Trophoblast cell (in vitro differentiated cells and primary cell): ENCODE measurements around the gene EHD4.
A peak's percentile ranks its signal among the peaks of the same experiment; 100 is the strongest.

Experiments used
- DNase-seq, 2 donors: peaks; one replicate each; pipeline ENCODE4 v3.0.0-alpha.2; 2016
- H2AFZ ChIP-seq: 2 replicates; pipeline ENCODE4 v1.6.1; 2013; ENCODE audit warnings: low read length, moderate library complexity, mild to moderate bottlenecking; ENCODE audit not compliant: insufficient read depth, poor library complexity
- H2AK5ac ChIP-seq: 2 replicates; pipeline ENCODE4 v1.6.1; 2013; ENCODE audit warnings: mild to moderate bottlenecking, low read length
- H2BK120ac ChIP-seq: 2 replicates; pipeline ENCODE4 v1.6.1; 2013; ENCODE audit warnings: low read length, mild to moderate bottlenecking, moderate library complexity; ENCODE audit not compliant: insufficient read depth, poor library complexity
- H2BK12ac ChIP-seq: 2 replicates; pipeline ENCODE4 v1.6.1; 2013; ENCODE audit warnings: mild to moderate bottlenecking, low read length, moderate library complexity
- H2BK5ac ChIP-seq: 2 replicates; pipeline ENCODE4 v1.6.1; 2013; ENCODE audit warnings: low read length, low read depth, moderate library complexity, mild to moderate bottlenecking; ENCODE audit not compliant: poor library complexity
- H3K14ac ChIP-seq: 2 replicates; pipeline ENCODE4 v1.6.1; 2013; ENCODE audit warnings: mild to moderate bottlenecking, low read length
- H3K18ac ChIP-seq: 2 replicates; pipeline ENCODE4 v1.6.1; 2013; ENCODE audit warnings: mild to moderate bottlenecking, low read length
- H3K23ac ChIP-seq: 2 replicates; pipeline ENCODE4 v1.6.1; 2013; ENCODE audit warnings: low read length
- H3K27ac ChIP-seq: 2 replicates; pipeline ENCODE4 v1.5.1; 2013; ENCODE audit warnings: low read depth, mild to moderate bottlenecking, inconsistent platforms, low read length, moderate library complexity
- H3K27me3 ChIP-seq: 2 replicates; pipeline ENCODE4 v1.6.1; 2013; ENCODE audit warnings: inconsistent platforms, mild to moderate bottlenecking, low read length, moderate library complexity; ENCODE audit not compliant: insufficient read depth
- H3K36me3 ChIP-seq, 2 experiments: 1 replicate in 1 of 2; 2 replicates in 1 of 2; pipeline ENCODE4 v1.6.1; 2013; ENCODE audit warnings: low read length in 2 of 2, mild to moderate bottlenecking in 2 of 2, moderate library complexity in 1 of 2; ENCODE audit not compliant: insufficient read depth in 2 of 2, control insufficient read depth in 1 of 2
- H3K4ac ChIP-seq: 2 replicates; pipeline ENCODE4 v1.6.1; 2013; ENCODE audit warnings: low read depth, mild to moderate bottlenecking, low read length, moderate library complexity
- H3K4me1 ChIP-seq, 2 experiments: 1 replicate in 1 of 2; 2 replicates in 1 of 2; pipeline ENCODE4 v1.6.1; 2013; ENCODE audit warnings: low read length in 2 of 2, mild to moderate bottlenecking in 2 of 2, moderate library complexity in 1 of 2; ENCODE audit not compliant: insufficient read depth in 2 of 2, control insufficient read depth in 1 of 2
- H3K4me2 ChIP-seq: 2 replicates; pipeline ENCODE4 v1.6.1; 2013; ENCODE audit warnings: inconsistent platforms, mild to moderate bottlenecking, low read length, moderate library complexity
- H3K4me3 ChIP-seq: 2 replicates; pipeline ENCODE4 v1.5.1; 2013; ENCODE audit warnings: mild to moderate bottlenecking, low read depth, low read length, inconsistent platforms
- H3K79me1 ChIP-seq: one replicate; pipeline ENCODE4 v1.6.1; 2013; ENCODE audit warnings: low read length
- H3K79me2 ChIP-seq: 2 replicates; pipeline ENCODE4 v1.6.1; 2013; ENCODE audit warnings: low read length, mild to moderate bottlenecking; ENCODE audit not compliant: control insufficient read depth, insufficient read depth, poor library complexity
- H3K9ac ChIP-seq: 2 replicates; pipeline ENCODE4 v1.6.1; 2013; ENCODE audit warnings: mild to moderate bottlenecking, low read length
- H3K9me3 ChIP-seq: 2 replicates; pipeline ENCODE4 v1.6.1; 2013; ENCODE audit warnings: low read depth, mild to moderate bottlenecking, control low read depth, inconsistent platforms, low read length; ENCODE audit not compliant: insufficient read depth
- H4K12ac ChIP-seq: 2 replicates; pipeline ENCODE4 v1.6.1; 2013; ENCODE audit warnings: low read depth, mild to moderate bottlenecking, low read length, moderate library complexity
- H4K8ac ChIP-seq: 2 replicates; pipeline ENCODE4 v1.6.1; 2013; ENCODE audit warnings: low read depth, mild to moderate bottlenecking, low read length, moderate library complexity
- H4K91ac ChIP-seq: one replicate; pipeline ENCODE4 v1.6.1; 2013; ENCODE audit warnings: low read depth, mild to moderate bottlenecking, low read length, moderate library complexity
- WGBS: extraction: QIAGEN DNeasy Blood & Tissue Kit; methylation state at CpG from one replicate; pipeline ENCODE4 v1.1.7; 2013; ENCODE audit warnings: missing lambda C conversion rate; ENCODE audit not compliant: insufficient read length, insufficient coverage; ENCODE audit errors: extremely low coverage; 5-methylcytosine and 5-hydroxymethylcytosine counted together

The EHD4 gene

GRCh38 chr15:41870689-41871081, 101.7 kb downstream of the EHD4 start:
- H2AFZ ChIP-seq = no peak overlapping the region
- WGBS = no CpG with 5 or more reads among the region's 9 CpGs
- peaks cover 2 to 12% of the 10 kb centered on the region in 2 experiments for H3K4me1 ChIP-seq
- no peak overlapping the region for H3K4me3 ChIP-seq
- H3K9me3 ChIP-seq = peaks cover 2% of the 10 kb centered on the region
- no peak overlapping the region for H3K9ac ChIP-seq
- H3K79me1 ChIP-seq = no peaks in the 10 kb centered on the region
- H3K36me3 ChIP-seq = no peaks in the 10 kb centered on the region
- H2BK5ac ChIP-seq = no peak overlapping the region
- H3K27ac ChIP-seq = no peak overlapping the region
- H4K8ac ChIP-seq = no peak overlapping the region
- no peak overlapping the region for H2BK12ac ChIP-seq
- H3K27me3 ChIP-seq = no peaks in the 10 kb centered on the region
- H4K12ac ChIP-seq = no peak overlapping the region
- H3K14ac ChIP-seq = no peak overlapping the region
- DNase-seq = no peak
- H2BK120ac ChIP-seq = no peak overlapping the region
- no peak overlapping the region for H3K23ac ChIP-seq
- H2AK5ac ChIP-seq = no peak overlapping the region
- no peak overlapping the region for H3K18ac ChIP-seq
- no peak overlapping the region for H4K91ac ChIP-seq
- H3K4me2 ChIP-seq = no peak overlapping the region
- H3K79me2 ChIP-seq = no peaks in the 10 kb centered on the region
- no peak overlapping the region for H3K4ac ChIP-seq

- no peak overlapping the region for H3K23ac ChIP-seq
- H2BK12ac ChIP-seq = no peak overlapping the region
- H4K12ac ChIP-seq = no peak overlapping the region
- no peak overlapping the region for H4K91ac ChIP-seq
- H3K9ac ChIP-seq = no peak overlapping the region
- no peak for DNase-seq
- no peak overlapping the region for H2BK5ac ChIP-seq
- H3K9me3 ChIP-seq = peaks cover 2% of the 10 kb centered on the region
- no peak overlapping the region for H3K18ac ChIP-seq
- no peaks in the 10 kb centered on the region for H3K27me3 ChIP-seq
- H3K36me3 ChIP-seq = no peaks in the 10 kb centered on the region
- no peak overlapping the region for H2BK120ac ChIP-seq
- H3K79me1 ChIP-seq = no peaks in the 10 kb centered on the region
- H3K27ac ChIP-seq = no peak overlapping the region
- H3K4me3 ChIP-seq = peak overlapping the region; percentile 20
- H3K4me2 ChIP-seq = no peak overlapping the region
- WGBS = no CpG with 5 or more reads among the region's 42 CpGs
- H3K4me1 ChIP-seq = peaks cover 2 to 14% of the 10 kb centered on the region in 2 experiments
- H2AK5ac ChIP-seq = no peak overlapping the region
- H3K4ac ChIP-seq = no peak overlapping the region
- H2AFZ ChIP-seq = no peak overlapping the region
- no peak overlapping the region for H4K8ac ChIP-seq
- H3K79me2 ChIP-seq = no peaks in the 10 kb centered on the region
- H3K14ac ChIP-seq = no peak overlapping the region
These were observed 102.3 kb downstream of the EHD4 start for GRCh38 chr15:41869770-41870688.

GRCh38 chr15:41868321-41868720, 104.0 kb downstream of the EHD4 start:
- no peak overlapping the region for H3K27ac ChIP-seq
- peaks cover 2% of the 10 kb centered on the region for H3K9me3 ChIP-seq
- no peak overlapping the region for H3K14ac ChIP-seq
- H3K4ac ChIP-seq = no peak overlapping the region
- H4K91ac ChIP-seq = no peak overlapping the region
- no peak overlapping the region for H4K8ac ChIP-seq
- H3K36me3 ChIP-seq = no peaks in the 10 kb centered on the region
- H2AFZ ChIP-seq = no peak overlapping the region
- no peak overlapping the region for H3K4me3 ChIP-seq
- no peaks in the 10 kb centered on the region for H3K79me2 ChIP-seq
- H2AK5ac ChIP-seq = no peak overlapping the region
- no peak overlapping the region for H3K18ac ChIP-seq
- no peak overlapping the region for H3K9ac ChIP-seq
- no peak overlapping the region for H2BK12ac ChIP-seq
- H3K27me3 ChIP-seq = no peaks in the 10 kb centered on the region
- H3K4me1 ChIP-seq = peaks cover 2 to 14% of the 10 kb centered on the region in 2 experiments
- DNase-seq = no peak
- no peak overlapping the region for H3K4me2 ChIP-seq
- WGBS = no CpG with 5 or more reads among the region's 15 CpGs
- no peak overlapping the region for H3K23ac ChIP-seq
- no peak overlapping the region for H4K12ac ChIP-seq
- no peak overlapping the region for H2BK5ac ChIP-seq
- H2BK120ac ChIP-seq = no peak overlapping the region
- no peaks in the 10 kb centered on the region for H3K79me1 ChIP-seq

GRCh38 chr15:41866872-41867579, 105.3 kb downstream of the EHD4 start:
- Histone ChIP-seq H3K27ac (no peak overlapping the region), H2BK12ac (no peak overlapping the region), H3K4me3 (no peak overlapping the region), H4K12ac (no peak overlapping the region), H3K79me1 (no peaks in the 10 kb centered on the region), H2BK120ac (no peak overlapping the region), H4K91ac (no peak overlapping the region), H2AK5ac (no peak overlapping the region), H2AFZ (no peak overlapping the region), H3K18ac (no peak overlapping the region), H2BK5ac (no peak overlapping the region), H3K14ac (no peak overlapping the region), H3K4me2 (no peak overlapping the region), H3K9me3 (peaks cover 2% of the 10 kb centered on the region), H3K4ac (no peak overlapping the region), H3K36me3 (no peaks in the 10 kb centered on the region), H3K4me1 (peaks cover 2 to 14% of the 10 kb centered on the region in 2 experiments), H3K79me2 (no peaks in the 10 kb centered on the region), H4K8ac (no peak overlapping the region), H3K27me3 (no peaks in the 10 kb centered on the region), H3K9ac (no peak overlapping the region), H3K23ac (no peak overlapping the region)
- no CpG with 5 or more reads among the region's 25 CpGs for WGBS
- peak in 1 of 2 donors; percentile 24 for DNase-seq
